GM19035 (cell line): ENCODE data around the gene BRIP1.
"Not testable (repeated sequence)": the region's sequence is repeated elsewhere in the genome, so short reads cannot be mapped to it uniquely, and the experiment has no call there.

Experiments
- ATAC-seq: cut with Tn5 transposase; IDR thresholded peaks from one replicate; pipeline ENCODE4 v1.9.1; 2021; ENCODE audit not compliant: unreplicated experiment

Gene BRIP1

DNA sequence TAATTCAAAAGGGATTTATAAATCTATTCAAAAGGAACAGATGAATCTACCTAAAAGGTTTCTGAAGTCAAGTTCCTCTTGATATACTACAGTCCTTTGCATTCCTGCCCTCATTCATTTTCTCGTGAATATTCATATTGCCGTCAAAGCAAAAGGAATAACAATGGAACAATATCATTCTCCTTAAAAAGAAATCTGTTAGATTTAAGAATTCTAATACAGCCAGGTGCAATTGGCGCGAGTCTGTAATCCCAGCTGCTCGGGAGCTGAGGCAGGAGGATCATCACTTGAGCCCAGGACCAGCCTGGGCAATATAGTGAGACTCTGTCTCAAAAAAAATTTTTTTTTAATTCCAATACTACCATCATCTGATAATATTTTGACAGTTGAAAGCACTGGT lies 130.3 kb downstream of the BRIP1 start:
- ATAC-seq: no peak

DNA sequence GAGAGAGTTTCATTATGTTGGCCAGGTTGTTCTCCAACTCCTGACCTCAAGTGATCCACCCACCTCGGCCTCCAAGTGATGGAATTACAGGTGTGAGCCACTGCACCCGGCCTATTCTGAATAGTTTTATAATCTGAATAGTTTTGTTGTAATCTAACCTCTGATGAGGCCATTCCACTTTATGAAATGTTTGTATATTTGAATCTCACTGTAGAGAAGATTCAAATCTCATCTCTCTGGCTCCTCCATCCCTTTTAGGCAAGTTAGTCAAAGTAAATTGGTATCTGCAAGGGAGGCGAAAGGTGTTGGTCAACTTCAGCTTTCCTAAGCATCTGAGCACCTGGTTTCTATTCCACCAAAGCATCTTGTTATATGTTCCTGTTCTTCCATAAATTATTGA lies 131.2 kb downstream of the BRIP1 start:
- ATAC-seq: no peak

DNA sequence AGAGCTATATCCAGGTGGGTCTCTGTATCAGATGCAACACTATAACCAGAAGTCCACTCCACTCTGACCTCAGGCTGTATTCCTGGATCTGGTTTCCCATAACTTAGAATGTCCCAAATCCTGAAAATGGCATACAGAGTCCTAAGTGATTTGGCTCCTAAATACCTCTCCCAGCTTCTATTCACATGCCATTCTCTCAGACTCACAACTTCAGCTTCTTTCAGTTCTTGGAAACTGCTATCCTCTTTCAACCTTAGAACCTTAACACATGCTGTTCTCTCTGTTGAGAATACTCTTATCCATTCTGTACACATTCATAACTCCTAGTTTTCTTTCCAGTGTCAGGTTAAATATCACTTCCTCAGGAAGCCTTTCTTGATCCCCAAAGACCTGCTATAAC lies 132.0 kb downstream of the BRIP1 start:
- no peak for ATAC-seq

DNA sequence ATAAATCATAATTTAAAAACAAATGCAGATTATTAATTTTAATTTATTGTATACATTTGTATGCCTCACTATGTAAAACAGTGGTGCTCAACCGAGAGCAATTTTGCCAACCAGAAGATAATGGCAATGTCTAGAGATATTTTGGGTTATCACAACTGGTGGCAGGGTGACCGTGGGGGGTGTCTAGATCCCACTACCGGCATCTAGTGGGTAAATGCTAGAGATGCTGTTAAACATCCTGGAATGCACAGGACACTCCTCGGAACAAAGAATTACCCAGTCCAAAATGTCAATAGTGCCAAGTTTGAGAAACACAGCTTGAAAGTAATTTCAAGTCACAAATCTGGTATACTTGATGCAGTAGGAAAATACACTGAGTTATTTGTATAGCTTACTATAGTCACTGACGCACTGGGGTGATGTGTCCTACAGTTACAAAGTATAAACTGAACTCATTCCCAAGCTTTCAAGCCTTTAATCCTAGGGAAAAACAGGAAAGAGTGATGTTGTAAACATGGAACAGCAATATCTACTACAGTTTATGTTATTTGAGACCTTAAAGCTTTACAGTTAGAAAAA lies 133.5 kb downstream of the BRIP1 start:
- no peak for ATAC-seq

DNA sequence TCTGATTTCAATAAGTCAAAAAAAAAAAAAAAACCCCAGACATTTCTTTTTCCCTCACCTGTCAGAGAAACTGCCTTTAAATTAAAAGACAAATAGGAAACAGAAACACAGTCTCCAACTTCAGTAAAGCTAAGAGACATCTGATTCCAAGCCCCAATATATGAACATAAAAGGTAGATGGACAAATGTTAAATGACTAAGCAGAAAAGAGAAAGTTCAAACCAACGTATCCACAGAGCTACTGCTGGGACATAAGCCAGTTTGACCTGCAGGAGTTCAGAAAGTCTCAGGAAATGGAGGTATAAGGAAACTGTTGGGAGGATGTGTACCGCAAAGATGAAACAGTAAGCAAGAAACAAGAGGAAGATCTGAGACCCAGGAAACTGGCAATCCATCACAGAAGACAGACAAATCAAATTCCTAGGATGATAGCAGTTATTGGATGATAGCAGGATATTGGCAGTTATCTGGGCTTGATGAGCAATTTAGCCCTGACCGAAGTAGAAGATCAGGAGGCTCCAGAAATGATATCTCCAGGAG lies 135.0 kb downstream of the BRIP1 start:
- ATAC-seq: no peak

DNA sequence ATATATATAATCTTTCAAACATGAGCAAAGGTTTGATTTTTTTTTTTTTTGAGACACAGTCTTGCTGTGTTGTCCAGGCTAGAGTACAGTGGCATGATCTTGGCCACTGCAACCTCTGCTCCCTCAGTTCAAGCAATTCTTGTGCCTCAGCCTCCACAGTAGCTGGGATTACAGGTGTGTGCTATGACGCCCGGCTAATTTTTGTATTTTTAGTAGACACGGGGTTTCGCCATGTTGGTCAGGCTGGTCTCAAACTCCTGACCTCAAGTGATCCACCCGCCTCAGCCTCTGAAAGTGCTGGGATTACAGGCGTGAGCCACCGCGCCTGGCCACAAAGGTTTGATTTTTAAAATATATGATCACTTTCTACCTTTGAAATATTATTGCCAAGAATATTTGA lies 135.5 kb downstream of the BRIP1 start:
- ATAC-seq: not testable (repeated sequence)

DNA sequence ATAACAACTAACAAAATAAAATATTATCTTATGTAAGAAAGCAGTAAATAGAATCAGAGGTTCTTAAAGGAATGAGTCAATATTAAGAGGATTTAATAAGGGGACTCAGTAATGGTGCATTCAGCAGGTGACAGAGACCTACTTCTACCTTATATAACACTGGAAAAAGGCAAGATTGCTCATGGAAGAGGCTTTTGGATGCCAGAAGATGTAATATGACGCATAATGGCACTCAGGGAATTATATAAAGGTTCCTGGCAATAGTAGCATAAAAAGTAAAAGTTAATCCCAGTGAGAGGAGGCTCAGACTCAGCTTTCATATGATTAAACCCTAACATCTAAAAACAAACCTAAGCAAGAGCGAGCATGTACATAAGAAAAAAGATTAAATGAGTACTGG lies 136.4 kb downstream of the BRIP1 start:
- no peak for ATAC-seq

DNA sequence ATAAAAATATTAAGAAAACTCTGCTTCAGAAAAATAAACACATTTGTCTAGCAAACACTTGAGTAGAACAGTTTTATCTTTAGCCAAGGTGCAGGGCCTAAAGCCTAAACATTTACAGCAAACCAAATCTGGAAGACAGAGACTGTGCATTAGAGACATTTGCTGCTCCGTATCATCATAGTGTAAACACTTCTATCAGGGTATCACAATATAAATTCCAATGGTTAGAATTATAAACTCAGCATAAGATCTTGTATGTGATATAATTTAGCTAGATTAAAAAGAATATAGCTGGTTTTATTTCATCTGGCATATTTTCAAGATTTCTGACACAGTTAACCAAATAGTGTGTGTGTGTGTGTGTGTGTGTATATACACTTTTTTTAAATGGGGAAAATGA lies 138.6 kb downstream of the BRIP1 start:
- ATAC-seq: no peak

DNA sequence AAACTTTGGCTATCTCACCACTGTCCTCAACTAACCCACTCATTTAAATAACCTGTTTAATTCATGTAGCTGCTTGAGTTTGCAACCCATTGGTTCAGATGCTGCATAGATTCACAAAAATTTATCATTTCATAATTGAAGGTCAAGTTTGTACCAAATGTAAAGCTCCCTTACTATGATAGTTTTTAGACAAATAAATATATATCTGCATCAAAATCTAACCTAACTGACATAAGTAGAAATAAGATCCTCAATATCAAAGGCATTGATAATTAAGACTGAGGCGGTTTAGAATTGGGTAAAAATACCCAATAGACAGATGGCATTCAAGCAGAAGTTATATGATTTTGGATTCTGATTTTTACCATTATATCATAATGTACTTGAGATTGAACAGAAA lies 139.4 kb downstream of the BRIP1 start:
- no peak for ATAC-seq

DNA sequence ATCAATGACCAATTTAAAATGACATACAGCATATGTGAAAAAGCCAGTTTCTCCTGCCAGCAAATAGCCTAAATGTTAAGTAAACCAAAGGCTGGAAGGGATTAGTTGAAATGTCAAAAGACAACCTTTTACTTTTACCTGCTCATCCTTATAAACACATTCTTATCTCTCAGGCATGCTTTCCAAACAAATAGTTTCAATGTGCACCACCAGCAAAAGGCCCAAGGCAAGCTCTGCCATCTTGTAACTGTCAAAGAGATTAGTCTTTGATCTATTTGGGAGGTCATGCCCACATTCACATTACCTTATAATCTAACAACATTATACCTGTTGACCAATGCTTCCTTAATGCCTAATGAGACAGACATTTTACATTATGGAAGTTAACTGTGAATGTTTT lies 140.1 kb downstream of the BRIP1 start:
- ATAC-seq: no peak

DNA sequence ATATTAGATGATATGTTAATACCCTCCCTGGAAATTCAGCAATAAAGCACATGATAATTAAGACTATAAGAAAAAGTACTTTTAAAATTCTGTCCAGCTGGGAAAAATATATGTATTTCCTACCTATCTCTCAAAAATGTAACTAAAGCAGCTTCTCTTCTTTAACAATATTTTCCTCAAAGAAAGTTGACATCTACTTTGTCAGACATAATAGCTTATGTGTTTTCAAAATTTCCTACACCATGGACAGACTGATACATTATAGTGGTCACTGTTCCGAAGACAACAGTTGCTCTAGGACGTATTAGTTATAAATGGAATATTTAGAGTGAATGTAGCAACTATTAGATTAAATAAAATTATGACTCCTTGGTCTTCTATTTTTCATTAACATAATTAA lies 140.9 kb downstream of the BRIP1 start:
- ATAC-seq: no peak

DNA sequence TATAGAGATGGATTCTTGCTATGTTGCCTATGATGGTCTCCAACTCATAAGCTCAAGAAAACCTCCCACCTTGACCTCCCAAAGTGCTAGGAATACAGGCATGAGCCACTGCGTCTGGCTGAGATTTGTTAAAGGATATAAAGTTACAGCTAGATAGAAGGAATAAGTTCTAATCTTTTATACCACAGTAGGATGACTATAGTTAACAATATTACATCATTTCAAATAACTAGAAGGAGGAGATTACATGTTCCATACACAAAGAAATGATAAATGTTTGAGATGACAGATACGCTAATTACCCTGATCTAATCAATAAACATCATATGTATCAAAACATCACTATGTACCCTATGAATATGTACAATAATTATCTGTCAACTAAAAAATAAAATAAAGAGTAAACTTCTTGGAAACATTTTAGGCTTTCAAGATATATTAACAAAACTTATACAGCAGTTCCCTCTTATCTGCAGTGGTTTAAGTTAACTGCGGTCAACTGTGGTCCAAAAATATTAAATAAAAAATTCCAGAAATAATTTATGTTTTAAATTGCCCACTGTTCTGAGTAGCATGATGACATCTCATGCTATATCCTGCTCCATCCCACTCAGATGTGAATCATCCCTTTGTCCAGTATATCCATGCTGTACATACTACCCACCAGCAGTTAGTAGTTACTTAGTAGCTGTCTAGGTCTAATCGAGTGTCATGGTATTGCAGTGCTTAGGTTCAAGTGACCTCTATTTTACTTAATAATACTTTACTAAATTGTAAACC lies 143.1 kb downstream of the BRIP1 start:
- ATAC-seq: no peak

DNA sequence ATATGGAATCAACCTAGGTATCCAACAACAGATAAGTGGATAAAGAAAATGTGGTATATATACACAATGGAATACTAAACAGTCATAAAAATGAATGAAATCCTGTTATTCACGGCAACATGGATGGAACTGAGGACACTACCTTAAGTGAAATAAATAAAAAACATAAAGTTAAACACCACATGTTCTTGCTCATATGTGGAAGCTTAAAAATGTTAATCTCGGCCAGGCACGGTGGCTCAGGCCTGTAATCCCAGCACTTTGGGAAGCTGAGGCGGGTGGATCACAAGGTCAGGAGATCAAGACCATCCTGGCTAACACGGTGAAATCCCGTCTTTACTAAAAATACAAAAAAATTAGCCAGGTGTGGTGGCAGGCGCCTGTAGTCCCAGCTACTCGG lies 144.1 kb downstream of the BRIP1 start:
- ATAC-seq: not testable (repeated sequence)

DNA sequence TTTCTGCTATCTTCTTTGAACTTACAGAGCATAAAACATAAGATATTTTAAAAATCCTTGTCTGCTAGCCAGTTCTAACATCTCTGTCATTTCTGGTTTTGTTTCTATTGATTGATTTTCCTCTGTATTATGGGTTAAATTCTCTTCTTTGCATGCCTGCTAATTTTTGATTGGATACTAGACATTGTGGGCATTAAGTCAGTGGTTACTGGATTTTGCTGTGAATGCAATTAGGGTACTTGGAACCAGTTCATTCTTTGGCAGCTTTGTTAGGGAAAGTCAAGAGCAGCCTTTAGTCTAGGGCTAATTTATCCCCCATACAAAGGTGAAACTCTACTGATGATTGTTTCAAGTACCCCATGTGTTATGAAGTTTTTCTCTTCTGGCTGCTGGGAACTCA lies 145.3 kb downstream of the BRIP1 start:
- ATAC-seq: no peak

DNA sequence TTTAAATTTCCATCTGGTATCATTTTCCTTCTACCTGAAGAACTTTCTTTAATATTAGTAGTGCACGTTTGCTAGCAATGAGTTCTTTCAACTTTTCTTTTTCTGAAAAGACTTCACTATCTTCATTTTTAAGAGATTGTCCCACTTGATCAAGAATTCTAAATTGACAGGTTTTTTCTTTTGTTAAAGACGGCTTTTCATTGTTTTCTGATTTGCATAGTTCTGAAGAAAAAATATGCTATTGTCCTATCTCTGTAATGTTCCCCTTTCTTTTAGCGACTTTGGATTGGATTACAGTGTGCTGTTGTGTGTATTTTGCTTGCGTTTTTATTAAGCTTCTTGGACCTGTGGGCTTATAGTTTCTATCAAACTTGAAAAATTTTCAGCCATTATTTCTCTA lies 146.0 kb downstream of the BRIP1 start:
- ATAC-seq: no peak

DNA sequence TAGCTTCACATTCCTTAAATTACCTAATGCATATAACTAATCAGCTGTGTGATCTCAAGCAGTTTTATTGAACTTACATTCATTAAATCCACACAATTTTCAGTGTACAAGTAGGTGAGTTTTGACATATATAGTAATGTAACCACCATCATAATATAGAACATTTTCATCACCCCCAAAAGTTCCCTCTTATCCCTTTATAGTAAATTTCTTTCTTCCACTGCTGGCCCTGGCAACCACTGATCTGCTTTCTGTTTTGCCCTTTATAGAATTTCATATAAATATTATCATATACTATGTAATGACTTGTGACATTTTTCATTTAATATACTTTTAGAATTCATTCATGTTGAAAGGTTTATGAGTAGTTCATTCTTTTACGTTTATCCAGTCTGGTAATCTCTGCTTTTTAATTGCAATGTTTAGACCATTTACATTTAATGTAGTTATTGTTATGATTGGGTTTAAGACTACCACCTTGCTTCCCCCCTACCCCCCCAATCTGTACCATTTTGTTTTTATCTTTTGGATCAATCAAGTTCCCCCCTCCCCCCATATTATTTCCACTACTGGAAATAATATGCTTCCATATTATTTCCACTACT lies 147.0 kb downstream of the BRIP1 start:
- no peak for ATAC-seq

DNA sequence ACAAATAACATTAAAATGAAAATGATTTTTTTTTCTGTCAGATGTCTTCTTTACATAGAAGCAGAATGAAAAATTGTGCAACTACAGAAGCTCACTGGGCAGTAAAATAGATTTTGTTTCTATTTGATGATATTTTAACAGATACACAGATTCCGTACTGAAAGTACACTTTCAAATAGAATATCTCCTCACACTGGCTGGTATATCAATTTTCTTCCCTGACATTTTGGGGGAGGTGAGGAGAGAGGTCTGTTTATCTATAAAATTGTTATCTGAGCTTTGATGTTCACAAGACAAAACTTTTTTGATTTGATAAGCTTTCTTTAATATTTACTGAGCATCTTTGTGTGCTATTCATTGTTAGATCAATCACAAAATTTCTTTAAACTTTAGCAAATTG lies 148.0 kb downstream of the BRIP1 start:
- no peak for ATAC-seq

DNA sequence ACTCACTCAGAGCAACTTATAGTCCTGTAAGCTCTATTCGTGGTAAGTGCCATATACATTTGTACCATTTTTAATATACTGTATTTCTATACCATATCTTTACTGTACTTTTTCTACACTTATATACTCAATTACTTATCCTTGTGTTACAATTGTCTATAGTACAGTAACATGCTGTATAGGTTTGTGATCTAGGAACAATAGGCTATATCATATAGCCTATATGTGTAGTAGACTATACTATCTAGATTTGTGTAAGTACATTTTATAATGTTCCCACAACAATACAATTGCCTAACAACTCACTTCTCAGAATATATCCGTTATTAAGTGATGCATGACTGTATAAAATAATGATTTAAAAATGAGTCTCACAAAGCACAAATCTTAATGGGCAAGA lies 149.0 kb downstream of the BRIP1 start:
- no peak for ATAC-seq

DNA sequence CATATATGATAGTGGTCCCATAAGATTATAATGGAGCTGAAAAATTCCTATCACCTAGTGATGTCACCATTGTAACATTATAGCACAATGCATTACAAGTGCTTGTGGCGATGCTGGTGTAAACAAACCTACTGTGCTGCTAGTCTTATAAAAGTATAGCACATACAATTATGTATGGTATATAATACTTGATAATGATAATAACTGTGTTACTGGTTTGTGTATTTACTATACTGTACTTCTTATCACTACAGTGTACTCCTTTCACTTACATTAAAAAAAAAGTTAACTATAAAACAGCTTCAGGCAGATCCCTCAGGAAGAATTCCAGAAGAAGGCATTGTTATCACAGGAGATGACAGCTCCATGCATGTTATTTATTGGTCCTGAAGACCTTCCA lies 150.3 kb downstream of the BRIP1 start:
- ATAC-seq: no peak

DNA sequence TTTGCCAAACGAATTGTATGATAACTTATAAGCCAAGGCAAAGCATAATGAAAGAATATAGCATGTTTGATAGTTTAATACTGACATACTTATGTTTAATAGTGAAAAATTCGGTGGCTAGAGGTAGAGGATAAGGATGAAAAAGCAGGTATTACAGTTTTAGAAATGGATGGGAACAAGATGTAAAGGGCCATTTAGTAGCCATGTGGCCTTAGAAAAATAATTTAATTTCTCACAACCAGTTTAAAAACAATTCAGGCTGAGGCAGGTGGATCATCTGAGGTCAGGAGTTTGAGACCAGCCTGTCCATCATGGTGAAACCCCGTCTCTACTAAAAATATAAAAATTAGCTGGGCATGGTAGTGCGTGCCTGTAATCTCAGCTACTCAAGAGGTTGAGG lies 152.8 kb downstream of the BRIP1 start:
- ATAC-seq: no peak

DNA sequence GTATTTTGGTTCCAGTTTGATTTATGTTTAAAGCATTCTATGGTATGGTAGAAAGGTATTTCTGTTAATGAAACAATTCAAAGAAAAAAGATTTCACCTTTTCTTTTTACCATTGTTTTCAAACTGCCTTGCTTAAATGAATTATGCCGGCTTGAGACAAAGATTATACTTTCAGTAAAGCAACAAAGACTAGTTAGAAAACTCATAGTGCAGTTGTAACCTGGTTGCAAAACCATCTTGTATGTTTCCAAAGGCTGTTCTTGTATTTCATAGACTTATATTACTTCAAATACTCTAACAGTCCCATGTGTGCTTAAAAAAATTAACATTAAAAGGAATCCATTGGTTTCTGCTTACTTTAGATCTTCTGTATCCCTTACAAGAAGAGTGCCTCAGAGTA lies 153.8 kb downstream of the BRIP1 start:
- ATAC-seq: no peak

DNA sequence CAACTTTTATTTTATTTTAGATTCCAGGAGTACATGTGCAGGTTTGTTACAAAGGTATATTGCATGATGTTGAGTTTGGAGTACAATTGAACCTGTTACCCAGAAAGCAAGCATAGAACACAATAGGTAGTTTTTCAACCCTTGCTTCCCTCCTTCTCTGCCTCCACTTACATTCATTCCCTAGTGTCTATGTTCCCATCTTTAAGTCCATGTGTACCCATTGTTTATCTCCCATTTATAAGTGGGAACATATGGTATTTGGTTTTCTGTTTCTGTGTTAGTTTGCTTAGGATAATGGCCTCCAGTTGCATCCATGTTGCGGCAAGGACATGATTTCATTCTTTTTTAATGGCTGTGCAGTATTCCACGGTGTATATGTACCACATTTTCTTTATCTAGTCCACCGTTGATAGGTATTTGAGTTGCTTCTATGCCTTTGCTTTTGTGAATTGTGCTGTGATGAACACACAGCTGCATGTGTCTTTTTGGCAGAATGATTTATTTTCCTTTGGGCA lies 158.3 kb downstream of the BRIP1 start:
- ATAC-seq: no peak
